Astrocyte (in vitro differentiated cells and primary cell): Measurements from ENCODE around the gene AGBL4.

Source experiments
- EZH2 ChIP-seq: IDR thresholded peaks from 2 replicates; pipeline ENCODE4 v1.6.1; 2012; ENCODE audit warnings: mild to moderate bottlenecking, low read length, inconsistent platforms; ENCODE audit not compliant: insufficient read depth
- TF ChIP-seq, protein P1 (sequence below): IDR thresholded peaks from 2 replicates; pipeline ENCODE4 v1.5.1; 2011; ENCODE audit warnings: low read depth, mild to moderate bottlenecking, inconsistent platforms, low read length, moderate library complexity; ENCODE audit not compliant: insufficient read depth

DNA sequence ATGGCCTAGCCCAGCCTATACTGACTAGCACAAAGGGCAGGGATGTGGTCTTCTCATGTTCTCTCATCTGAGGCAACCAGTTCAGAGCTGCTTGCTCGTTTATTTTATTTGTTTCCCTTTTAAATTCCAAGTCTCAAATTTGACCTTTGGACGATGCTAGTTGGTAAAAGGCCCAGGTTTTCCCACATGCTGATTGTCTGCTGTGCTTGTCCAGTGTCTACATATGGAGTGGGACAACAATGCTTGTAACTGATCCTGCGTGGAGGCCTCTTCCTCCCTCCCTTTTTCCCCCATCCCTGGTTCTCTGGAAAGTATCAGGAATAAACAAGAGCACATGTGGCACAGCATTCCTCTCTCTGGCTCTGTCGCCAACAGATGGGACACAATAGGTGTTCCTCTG lies 1213.0 kb downstream of the AGBL4 start:
- no peak for TF ChIP-seq EZH2
- TF ChIP-seq, protein P1, sequence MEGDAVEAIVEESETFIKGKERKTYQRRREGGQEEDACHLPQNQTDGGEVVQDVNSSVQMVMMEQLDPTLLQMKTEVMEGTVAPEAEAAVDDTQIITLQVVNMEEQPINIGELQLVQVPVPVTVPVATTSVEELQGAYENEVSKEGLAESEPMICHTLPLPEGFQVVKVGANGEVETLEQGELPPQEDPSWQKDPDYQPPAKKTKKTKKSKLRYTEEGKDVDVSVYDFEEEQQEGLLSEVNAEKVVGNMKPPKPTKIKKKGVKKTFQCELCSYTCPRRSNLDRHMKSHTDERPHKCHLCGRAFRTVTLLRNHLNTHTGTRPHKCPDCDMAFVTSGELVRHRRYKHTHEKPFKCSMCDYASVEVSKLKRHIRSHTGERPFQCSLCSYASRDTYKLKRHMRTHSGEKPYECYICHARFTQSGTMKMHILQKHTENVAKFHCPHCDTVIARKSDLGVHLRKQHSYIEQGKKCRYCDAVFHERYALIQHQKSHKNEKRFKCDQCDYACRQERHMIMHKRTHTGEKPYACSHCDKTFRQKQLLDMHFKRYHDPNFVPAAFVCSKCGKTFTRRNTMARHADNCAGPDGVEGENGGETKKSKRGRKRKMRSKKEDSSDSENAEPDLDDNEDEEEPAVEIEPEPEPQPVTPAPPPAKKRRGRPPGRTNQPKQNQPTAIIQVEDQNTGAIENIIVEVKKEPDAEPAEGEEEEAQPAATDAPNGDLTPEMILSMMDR = no peak
